A673 (cell line): ENCODE measurements around the gene TRIP4. TPM values are rescaled to one million over a fixed set of nuclear protein-coding genes. Genes with fewer than 3 reads are reported as not detected.
"Not testable (repeated sequence)": the region's sequence is repeated elsewhere in the genome, so short reads cannot be mapped to it uniquely, and the experiment has no call there.

Experiments
- BruUV-seq: library from RNA; stranded (reverse); fragments of 400-500 nt; replicated peaks from 2 replicates; lab custom pipeline; 2021; lab: Mats Ljungman, UMichigan
- CTCF ChIA-PET: fragments of 300-600 bp; sonication (Branson Sonifier 250); formaldehyde crosslinking; loops from one replicate; lab custom pipeline; 2022; ENCODE audit warnings: antibody characterized with exemption; lab: Charles Lee
- POLR2A ChIA-PET: fragments of 300-600 bp; sonication (Branson Sonifier 250); formaldehyde crosslinking; loops from one replicate; lab custom pipeline; 2022; ENCODE audit warnings: antibody characterized with exemption; ENCODE audit not compliant: low non-redundant PET; lab: Charles Lee
- DNase-seq: peaks from one replicate; pipeline ENCODE4 v3.0.0-alpha.2; 2015; ENCODE audit warnings: low spot score
- H3K27ac ChIP-seq: fragments of 200-600 bp; sonication (generic); 2 replicates; pipeline ENCODE4 v1.5.1; 2016; ENCODE audit warnings: mixed run types, low read depth, mild to moderate bottlenecking, mixed read lengths, antibody characterized with exemption, low read length; ENCODE audit not compliant: poor library complexity, severe bottlenecking
- H3K27me3 ChIP-seq: fragments of 200-600 bp; sonication (generic); replicated peaks from 2 replicates; pipeline ENCODE4 v1.6.1; 2017; ENCODE audit warnings: mixed run types, low read depth, mild to moderate bottlenecking, mixed read lengths, antibody characterized with exemption, low read length; ENCODE audit not compliant: insufficient read depth, poor library complexity
- H3K36me3 ChIP-seq: fragments of 200-600 bp; sonication (generic); 2 replicates; pipeline ENCODE4 v1.6.1; 2016; ENCODE audit warnings: mixed run types, mild to moderate bottlenecking, mixed read lengths, antibody characterized with exemption, low read length; ENCODE audit not compliant: insufficient read depth, poor library complexity, severe bottlenecking
- H3K4me1 ChIP-seq: fragments of 200-600 bp; sonication (generic); 2 replicates; pipeline ENCODE4 v1.6.1; 2017; ENCODE audit warnings: mixed run types, mild to moderate bottlenecking, mixed read lengths, antibody characterized with exemption, low read length; ENCODE audit not compliant: insufficient read depth, poor library complexity, severe bottlenecking
- H3K4me3 ChIP-seq: fragments of 200-600 bp; sonication (generic); 2 replicates; pipeline ENCODE4 v1.5.1; 2016; ENCODE audit warnings: low read depth, mixed run types, mild to moderate bottlenecking, mixed read lengths, low read length; ENCODE audit not compliant: poor library complexity, severe bottlenecking
- H3K9me3 ChIP-seq: fragments of 200-600 bp; sonication (generic); 2 replicates; pipeline ENCODE4 v1.6.1; 2016; ENCODE audit warnings: mixed run types, low read depth, mild to moderate bottlenecking, mixed read lengths, antibody characterized with exemption, low read length; ENCODE audit not compliant: poor library complexity, severe bottlenecking
- CTCF ChIP-seq: fragments of 300-800, 200-600 bp; sonication (generic); conservative IDR thresholded peaks from 2 replicates; pipeline ENCODE4 v1.5.1; 2017; ENCODE audit warnings: low read depth, mild to moderate bottlenecking, antibody characterized with exemption, low read length, moderate library complexity, mixed read lengths
- EZH2 ChIP-seq: fragments of 200-600 bp; sonication (generic); IDR thresholded peaks from 2 replicates; pipeline ENCODE4 v1.6.1; 2017; ENCODE audit warnings: borderline replicate concordance, low read depth, mild to moderate bottlenecking, mixed read lengths, antibody characterized with exemption, low read length; ENCODE audit not compliant: poor library complexity, severe bottlenecking
- intact Hi-C: fragments of 100-400 bp; cut with micrococcal nuclease; formaldehyde crosslinking; loops from one replicate; pipeline ENCODE4 v1.10.0; 2022; ENCODE audit not compliant: unreplicated experiment
- total RNA-seq: library from RNA; stranded (reverse); gene quantifications from 2 replicates; pipeline ENCODE4 v1.2.3, GENCODE V29; 2021

The TRIP4 gene
- total RNA-seq, 1 experiment from 2014 or later = 24.9 TPM

GRCh38 chr15:64373360-64373759, 14.3 kb upstream of the TRIP4 start:
- CTCF ChIA-PET = no interaction called here
- no TSS peak for BruUV-seq
- POLR2A ChIA-PET = no interaction called here

DNA sequence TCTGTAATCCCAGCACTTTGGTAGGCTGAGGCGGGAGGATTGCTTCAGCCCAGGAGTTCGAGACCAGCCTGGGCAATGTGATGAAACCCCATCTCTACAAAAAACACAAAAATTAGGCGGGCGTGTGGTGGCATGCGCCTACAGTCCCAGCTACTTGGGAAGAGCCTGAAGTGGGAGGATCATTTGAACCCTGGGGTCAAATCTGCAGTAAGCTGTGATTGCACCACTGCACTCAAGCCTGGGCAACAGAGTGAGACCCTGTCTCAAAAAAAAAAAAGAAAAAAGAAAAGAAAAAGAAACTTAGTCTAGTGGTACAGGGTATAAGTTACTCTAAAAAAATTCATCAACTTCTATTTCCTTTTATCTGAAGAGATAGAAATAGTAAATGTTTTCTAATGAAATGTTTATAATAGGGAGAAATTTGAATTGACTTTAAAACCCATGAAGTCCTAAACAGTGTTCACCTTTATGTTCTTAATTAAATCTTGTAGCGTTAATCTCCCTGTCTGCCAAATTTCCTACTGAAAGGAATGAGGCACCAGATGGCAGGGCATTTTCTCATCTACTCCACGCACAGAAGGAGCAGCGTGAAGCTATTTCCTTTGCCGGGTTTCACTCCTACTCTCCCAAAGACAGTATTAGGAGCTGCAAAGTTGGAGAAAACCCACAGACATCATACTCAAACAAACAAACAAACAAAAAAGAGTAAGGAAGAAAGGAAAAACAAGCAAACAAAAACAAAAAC, 8.2 kb upstream of the TRIP4 start:
- CTCF ChIA-PET = no interaction called here
- Histone ChIP-seq H3K27ac (peak overlapping the region; percentile 16), H3K36me3 (peaks cover 34% of the 10 kb centered on the region), H3K27me3 (no peaks in the 10 kb centered on the region), H3K4me1 (peaks cover 18% of the 10 kb centered on the region), H3K4me3 (peak overlapping the region; percentile 70), H3K9me3 (no peaks in the 10 kb centered on the region)
- no TSS peak for BruUV-seq
- TF ChIP-seq EZH2 = no peak
- TF ChIP-seq CTCF = no peak
- intact Hi-C loops = no loop called here
- DNase-seq = peak; percentile 33
- POLR2A ChIA-PET = interaction anchor here (0.6 kb wide), 1 partner anchor 10 kb away, joined by 17 read pairs; no protein-coding TSS in a partner anchor

More at GRCh38 chr15:64373360-64373759, 14.3 kb upstream of the TRIP4 start:
- H3K36me3 ChIP-seq = peaks cover 55% of the 10 kb centered on the region
- H3K4me1 ChIP-seq = peaks cover 2% of the 10 kb centered on the region
- no peak overlapping the region for H3K4me3 ChIP-seq
- TF ChIP-seq CTCF = no peak
- no peak for TF ChIP-seq EZH2
- intact Hi-C loops = no loop called here
- no peaks in the 10 kb centered on the region for H3K27me3 ChIP-seq
- H3K9me3 ChIP-seq = no peaks in the 10 kb centered on the region
- no peak for DNase-seq
- H3K27ac ChIP-seq = no peak overlapping the region

GRCh38 chr15:64380130-64380870, 7.3 kb upstream of the TRIP4 start:
- intact Hi-C loops, H3K27me3 ChIP-seq, H3K9me3 ChIP-seq: not testable (repeated sequence)
- Histone ChIP-seq H3K36me3 (peaks cover 25% of the 10 kb centered on the region), H3K4me3 (peak overlapping the region; percentile 70), H3K27ac (peak overlapping the region; percentile 80), H3K4me1 (peaks cover 18% of the 10 kb centered on the region)
- DNase-seq = peak; percentile 12
- CTCF ChIA-PET = interaction anchor here (0.6 kb wide), 1 partner anchor 18 kb away, joined by 3 read pairs; no protein-coding TSS in a partner anchor
- POLR2A ChIA-PET = interaction anchor here (0.5 to 0.6 kb wide), 2 partner anchors 11 to 24 kb away, joined by 3 to 17 read pairs; no protein-coding TSS in a partner anchor
- TSS peak; percentile 57 for BruUV-seq
